ENCODE results near the gene CRIP3.

CRIP3 gene

DNA sequence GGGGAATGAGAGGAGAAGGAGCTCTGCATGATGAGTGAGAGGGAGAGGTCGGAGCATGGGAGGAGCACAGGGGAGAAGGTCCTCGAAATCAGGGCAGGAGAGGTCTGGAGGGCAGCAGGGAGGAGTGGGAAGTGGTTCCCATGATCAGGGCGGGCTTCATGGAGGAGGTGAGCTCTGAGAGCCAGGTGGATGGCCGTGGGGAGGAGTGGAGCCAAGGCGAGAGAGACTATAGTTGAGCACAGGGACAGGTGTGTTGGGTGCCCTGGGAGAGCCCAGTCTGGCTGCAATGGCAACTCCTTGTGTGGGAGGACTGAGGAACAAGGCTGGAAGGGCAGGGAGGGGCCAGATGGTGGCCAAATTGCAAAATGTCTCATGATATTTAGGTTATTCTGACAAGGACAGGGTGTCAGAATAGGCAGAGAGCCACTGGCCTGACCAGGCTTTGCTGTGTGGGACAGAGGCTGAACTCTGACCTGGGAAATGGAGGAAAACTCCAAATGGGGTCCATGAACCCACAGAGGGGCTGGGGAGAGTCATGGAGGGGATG is 44.0 kb downstream of the CRIP3 start:
- H3K4me1 ChIP-seq (ENCODE audit: control insufficient read depth, insufficient read depth, low read length) = no peaks in the 10 kb centered on the region
- no peaks in the 10 kb centered on the region for H3K9me3 ChIP-seq (ENCODE audit: control insufficient read depth, insufficient read depth, low read depth, low read length)
- CTCF ChIA-PET = interaction anchor here (0.7 to 7.6 kb wide), 14 partner anchors 10 to 1628 kb away, joined by 3 to 83 read pairs (median 5); partner anchors contain the start of gene DNPH1
- H3K36me3 ChIP-seq (ENCODE audit: control insufficient read depth in 2 of 2, insufficient read depth in 1 of 2, low read length in 2 of 2) = no peaks in the 10 kb centered on the region
- no peak overlapping the region for H3K4me3 ChIP-seq (ENCODE audit: low read depth, low read length)
- POLR2A ChIA-PET = interaction anchor here (2.1 kb wide), 1 partner anchor 105 kb away, joined by 7 read pairs; the partner anchor contains the start of gene ZNF318
- peak; percentile 34; the same call in 1 of the 2 replicates for TF ChIP-seq ZNF600 (tag by site-specific recombination; IDR thresholded peaks at IDR 0.05)
- no peak for TF ChIP-seq EGR2 (tag by site-specific recombination; IDR thresholded peaks at IDR 0.05; ENCODE audit: low read depth)
- no peak overlapping the region for H3K27ac ChIP-seq (ENCODE audit: extremely low read depth, low read depth, low read length)

DNA sequence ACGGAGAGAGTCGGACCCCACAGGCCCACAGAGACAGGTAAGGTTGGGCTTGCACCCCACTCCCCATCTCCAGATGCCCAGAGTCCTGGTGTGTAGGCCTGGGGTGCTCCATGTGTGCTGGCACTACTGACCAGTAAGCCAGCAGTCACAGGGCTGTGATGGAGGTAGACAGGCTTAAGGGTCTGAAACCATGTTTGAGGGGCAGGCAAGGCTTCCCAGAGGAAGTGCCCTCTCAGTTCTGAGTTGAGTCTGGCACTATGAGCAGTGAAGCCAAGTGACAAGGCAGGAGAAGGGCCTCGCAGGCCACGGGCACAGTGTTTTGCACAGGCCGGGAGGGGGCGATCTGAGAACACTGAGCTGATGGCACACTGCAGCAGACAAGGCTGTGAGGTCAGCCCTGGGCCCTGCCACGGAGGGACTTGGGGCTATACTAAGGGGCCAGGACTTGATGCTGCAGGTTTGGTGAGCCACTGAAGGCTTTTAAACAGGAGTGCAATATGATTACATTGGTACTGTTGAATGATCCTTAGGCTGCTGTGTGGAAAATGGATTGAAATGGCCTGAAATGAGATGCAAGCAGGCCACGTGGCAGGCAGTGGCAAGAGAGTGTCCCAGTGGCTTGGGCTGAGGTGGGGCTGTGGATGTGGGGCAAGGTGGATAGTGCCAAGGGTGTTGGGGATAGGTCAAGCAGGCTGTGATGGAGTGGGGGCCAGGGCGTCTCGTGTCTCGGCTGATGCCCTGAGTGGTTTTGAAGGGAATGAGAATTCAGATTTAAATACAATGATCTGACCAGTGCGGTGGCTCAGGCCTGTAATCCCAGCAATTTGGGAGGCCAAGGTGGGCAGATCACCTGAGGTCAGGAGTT is 45.1 kb downstream of the CRIP3 start:
- no peaks in the 10 kb centered on the region for H3K4me1 ChIP-seq (ENCODE audit: control insufficient read depth, insufficient read depth, low read length)
- no peaks in the 10 kb centered on the region for H3K9me3 ChIP-seq (ENCODE audit: control insufficient read depth, insufficient read depth, low read depth, low read length)
- H3K36me3 ChIP-seq (ENCODE audit: control insufficient read depth in 2 of 2, insufficient read depth in 1 of 2, low read length in 2 of 2) = no peaks in the 10 kb centered on the region
- CTCF ChIA-PET = interaction anchor here (0.5 to 7.6 kb wide), 28 partner anchors 9 to 1627 kb away, joined by 3 to 83 read pairs (median 4); partner anchors contain the start of gene DNPH1
- TF ChIP-seq KLF1 (tag by site-specific recombination; IDR thresholded peaks at IDR 0.05) (no peak), ZNF600 (tag by site-specific recombination; IDR thresholded peaks at IDR 0.05) (0 out of 2 replicates have a peak, but pooled peaks have one; percentile 21), ZNF518A (tag by site-specific recombination; conservative IDR thresholded peaks at IDR 0.05; ENCODE audit: low read depth) (no peak), ZNF394 (tag by site-specific recombination; IDR thresholded peaks at IDR 0.05; ENCODE audit: borderline replicate concordance) (no peak), ZNF654 (tag by site-specific recombination; IDR thresholded peaks at IDR 0.05; ENCODE audit: low read depth) (peak; percentile 89), CTCF (tag by site-specific recombination; IDR thresholded peaks at IDR 0.05) (peak; percentile 88), ZBTB48 (tag by site-specific recombination; IDR thresholded peaks at IDR 0.05) (peak; percentile 91)
- TF ChIP-seq, protein P1, sequence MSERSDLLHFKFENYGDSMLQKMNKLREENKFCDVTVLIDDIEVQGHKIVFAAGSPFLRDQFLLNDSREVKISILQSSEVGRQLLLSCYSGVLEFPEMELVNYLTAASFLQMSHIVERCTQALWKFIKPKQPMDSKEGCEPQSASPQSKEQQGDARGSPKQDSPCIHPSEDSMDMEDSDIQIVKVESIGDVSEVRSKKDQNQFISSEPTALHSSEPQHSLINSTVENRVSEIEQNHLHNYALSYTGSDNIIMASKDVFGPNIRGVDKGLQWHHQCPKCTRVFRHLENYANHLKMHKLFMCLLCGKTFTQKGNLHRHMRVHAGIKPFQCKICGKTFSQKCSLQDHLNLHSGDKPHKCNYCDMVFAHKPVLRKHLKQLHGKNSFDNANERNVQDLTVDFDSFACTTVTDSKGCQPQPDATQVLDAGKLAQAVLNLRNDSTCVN (tag by site-specific recombination; optimal IDR thresholded peaks at IDR 0.05) = peak; percentile 17
- POLR2A ChIA-PET = interaction anchor here (0.9 to 2.1 kb wide), 3 partner anchors 70 to 204 kb away, joined by 4 to 7 read pairs (median 5); partner anchors contain the start of genes KLC4, MRPL2 and ZNF318
- no peak overlapping the region for H3K27ac ChIP-seq (ENCODE audit: extremely low read depth, low read depth, low read length)
- no peak overlapping the region for H3K4me3 ChIP-seq (ENCODE audit: low read depth, low read length)
